GM19438 (cell line): Measurements from ENCODE around the gene OR14C36.
"Not testable (repeated sequence)": the region's sequence is repeated elsewhere in the genome, so short reads cannot be mapped to it uniquely, and the experiment has no call there.

Source experiments
- ATAC-seq: cut with Tn5 transposase; IDR thresholded peaks from one replicate; pipeline ENCODE4 v1.9.1; 2021; ENCODE audit warnings: low read depth; ENCODE audit not compliant: unreplicated experiment

Gene OR14C36, protein sequence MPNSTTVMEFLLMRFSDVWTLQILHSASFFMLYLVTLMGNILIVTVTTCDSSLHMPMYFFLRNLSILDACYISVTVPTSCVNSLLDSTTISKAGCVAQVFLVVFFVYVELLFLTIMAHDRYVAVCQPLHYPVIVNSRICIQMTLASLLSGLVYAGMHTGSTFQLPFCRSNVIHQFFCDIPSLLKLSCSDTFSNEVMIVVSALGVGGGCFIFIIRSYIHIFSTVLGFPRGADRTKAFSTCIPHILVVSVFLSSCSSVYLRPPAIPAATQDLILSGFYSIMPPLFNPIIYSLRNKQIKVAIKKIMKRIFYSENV

DNA sequence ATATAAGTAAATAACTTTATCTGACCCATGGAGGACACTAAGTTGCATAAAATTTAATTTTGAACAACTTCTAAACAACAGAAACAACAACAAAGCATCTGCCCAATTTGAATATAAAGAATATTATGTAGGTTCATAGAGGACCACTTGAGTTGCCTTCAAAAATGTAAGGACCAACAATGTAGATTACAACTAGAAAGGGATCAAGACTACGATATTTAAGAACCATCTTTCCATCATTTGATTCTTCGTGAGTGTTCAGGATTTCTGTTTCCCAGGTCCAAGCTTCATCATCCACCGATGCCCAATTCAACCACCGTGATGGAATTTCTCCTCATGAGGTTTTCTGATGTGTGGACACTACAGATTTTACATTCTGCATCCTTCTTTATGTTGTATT, at the start of gene OR14C36:
Gene OR14C36, plus strand, starts transcription at position 301 of the 400 bp plus-strand sequence. Its CDS starts 0 bp downstream, at position 301.
- ATAC-seq: no peak

DNA sequence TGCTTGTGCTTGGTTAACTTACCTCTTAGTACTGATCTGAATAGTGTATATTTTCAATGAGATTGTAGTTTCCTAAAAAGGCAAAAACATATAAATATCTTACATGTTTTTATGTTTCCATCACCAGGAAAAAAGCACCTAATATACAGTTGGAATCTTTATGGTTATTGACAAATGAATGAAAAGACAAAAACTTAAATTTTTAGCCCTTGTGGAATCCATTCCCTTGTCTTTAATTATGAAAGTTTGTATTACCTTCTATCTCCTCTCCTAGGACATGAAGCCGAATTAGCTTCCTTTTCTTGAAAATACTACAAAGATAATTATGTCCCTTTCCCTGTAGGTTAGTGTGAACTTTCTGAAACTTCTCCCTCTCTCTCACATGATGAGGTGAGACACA, 45.3 kb upstream of the OR14C36 start, which contains the start of gene OR2T12:
Gene OR2T12, minus strand, starts transcription at position 101 of the 400 bp plus-strand sequence. CDS start 7,846 bp downstream, outside the sequence.
- ATAC-seq: no peak

DNA sequence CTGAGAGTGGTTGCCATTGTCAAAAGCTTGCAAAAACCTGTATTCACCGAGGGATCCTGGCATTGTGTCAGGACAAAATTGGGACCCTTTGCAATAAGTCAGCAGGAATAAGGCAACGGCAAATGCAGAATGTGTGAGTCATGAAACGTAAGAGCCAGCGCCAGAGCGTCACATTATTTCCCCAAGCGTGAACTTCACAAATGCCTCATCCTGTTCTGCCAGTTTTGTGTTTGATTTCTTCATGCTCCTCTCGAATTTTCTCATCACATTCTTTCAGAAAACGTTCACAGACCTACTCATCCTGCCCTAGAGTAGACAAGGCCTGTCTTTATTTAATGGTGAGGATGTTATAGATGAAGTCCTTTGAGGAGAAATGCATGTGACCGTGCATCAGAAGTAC, 42.9 kb upstream of the OR14C36 start:
- not testable (repeated sequence) for ATAC-seq

DNA sequence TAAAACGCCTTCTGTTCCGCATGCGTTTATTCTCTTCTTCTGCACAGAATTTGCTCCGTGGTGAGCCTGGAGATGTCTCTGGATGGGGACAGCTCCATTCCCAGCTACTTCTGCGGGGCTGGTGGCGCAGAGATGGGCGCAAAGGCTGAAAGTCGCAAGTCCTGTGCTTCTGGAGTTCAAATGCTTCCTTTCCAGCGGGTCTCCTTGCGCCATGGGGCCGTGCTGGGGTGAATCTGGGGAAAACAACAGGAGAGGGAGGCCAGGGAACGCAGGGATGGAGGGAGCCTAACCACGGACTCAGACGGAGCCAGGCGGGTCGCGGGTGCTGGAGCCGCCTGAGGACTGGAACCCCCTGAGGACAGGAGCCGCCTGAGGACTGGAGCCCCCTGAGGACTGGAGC, 42.5 kb upstream of the OR14C36 start:
- no peak for ATAC-seq

DNA sequence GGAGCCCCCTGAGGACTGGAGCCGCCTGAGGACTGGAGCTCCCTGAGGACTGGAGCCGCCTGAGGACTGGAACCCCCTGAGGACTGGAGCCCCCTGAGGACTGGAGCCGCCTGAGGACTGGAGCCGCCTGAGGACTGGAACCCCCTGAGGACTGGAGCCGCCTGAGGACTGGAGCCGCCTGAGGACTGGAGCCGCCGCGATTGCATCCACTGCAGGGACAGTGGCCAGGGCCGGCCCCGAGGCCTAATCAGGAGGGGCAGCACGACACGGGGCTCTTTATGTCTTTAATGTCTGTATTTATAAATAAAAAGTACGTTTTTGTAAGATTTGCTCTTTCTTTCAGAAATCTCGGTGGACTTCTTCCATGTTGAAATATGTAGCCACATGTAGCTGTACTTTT, 41.8 kb upstream of the OR14C36 start:
- not testable (repeated sequence) for ATAC-seq

DNA sequence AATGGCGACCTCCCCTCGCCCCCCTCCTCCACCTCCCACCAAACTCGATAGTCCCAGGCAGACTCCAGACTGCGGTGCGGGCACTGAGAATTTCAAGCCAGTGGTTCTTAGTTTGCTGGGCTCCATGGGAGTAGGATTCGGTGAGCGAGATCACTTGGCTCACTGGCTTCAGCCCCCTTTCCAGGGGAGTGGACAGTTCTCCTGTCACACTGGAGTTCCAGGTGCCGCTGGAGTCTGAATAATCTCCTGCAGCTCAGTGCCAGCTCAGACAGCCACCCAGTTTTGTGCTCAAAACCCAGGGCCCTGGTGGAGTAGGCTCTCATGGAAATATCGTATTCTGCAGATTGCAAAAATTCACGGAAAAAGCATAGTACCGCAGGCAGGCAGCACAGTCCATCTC, 31.8 kb upstream of the OR14C36 start:
- no peak for ATAC-seq

DNA sequence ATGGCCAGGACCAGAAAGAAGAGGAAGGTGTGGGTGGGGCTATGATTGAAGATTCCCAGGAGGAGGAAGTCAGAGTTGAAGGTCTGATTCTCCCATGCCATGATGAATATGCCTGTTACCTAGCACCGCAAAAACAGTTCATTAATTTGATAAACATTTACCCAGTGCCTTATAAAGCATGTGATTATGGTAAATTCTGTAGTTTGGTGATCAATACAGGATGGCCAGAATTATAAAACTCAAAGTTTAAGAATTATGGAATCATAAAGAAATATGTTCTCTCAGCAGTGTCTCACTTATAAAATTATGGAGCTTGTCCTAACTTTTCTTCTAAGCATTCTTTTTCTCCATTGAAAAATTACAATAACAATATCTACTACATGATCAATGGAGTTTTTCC, 24.1 kb upstream of the OR14C36 start, which contains the start of gene OR2M7:
Gene OR2M7, minus strand, starts transcription at position 101 of the 400 bp plus-strand sequence. Its CDS starts 0 bp downstream, at position 101.
- no peak for ATAC-seq

DNA sequence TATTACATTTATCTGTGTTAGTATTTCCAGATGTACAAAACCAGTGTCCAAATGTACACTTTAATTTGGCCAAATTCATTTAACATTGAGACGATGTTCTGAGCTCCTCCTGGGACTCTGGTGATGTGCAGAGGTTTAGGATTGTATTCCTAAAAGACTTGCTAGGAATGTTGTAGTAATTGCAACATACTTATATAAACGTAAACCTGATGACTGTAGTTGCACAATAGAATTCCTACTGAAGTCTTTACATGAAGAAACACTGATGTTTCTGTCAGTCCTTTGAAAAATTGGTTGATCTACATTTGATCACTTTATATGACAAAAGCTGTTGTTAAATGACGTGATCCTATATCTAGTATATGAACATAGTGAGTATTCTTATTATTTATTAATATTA, 5.1 kb upstream of the OR14C36 start:
- no peak for ATAC-seq

DNA sequence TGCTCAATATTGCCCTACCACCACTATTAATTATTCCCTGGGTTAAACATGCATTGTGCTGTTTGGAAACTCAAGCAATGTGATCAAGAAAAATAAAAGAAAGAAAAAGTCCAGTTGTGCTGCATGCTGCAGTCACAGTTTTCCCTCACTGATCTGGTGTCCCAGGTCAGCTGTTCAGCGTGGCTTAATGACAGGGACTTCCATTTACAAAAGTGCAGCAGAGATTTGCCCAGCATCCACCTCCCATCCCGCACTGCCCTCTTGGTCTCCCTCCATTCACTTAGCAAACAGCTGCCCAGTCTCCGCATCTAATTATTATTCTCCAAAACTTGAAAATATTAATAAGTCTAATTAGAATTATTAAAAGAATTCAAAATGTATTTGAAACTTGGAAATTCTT, 10.8 kb downstream of the OR14C36 start:
- no peak for ATAC-seq

DNA sequence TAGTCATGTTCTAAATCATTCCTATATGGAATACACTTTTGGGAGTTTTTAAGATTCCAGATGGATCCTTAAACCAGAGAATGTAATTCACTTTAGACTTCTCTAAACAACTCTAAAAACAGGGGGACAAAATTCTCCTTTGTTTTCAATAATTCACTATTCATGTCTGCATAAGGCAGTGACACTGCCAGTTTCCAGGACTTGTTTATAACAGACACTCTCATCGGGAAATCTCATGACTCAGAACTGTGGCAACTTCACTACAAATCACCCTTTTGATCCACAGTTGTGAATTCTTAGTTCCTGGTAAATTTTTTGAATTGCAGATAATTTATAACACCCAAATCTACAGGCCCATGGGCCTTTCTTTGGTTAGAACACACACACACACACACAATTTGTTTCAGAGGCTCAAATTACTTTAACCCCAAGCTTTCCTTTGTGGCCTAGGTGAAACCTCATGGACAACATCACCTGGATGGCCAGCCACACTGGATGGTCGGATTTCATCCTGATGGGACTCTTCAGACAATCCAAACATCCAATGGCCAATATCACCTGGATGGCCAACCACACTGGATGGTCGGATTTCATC, 12.6 kb downstream of the OR14C36 start, which contains the start of gene OR2T4:
Gene OR2T4, plus strand, starts transcription at position 545 of the 595 bp plus-strand sequence. Its CDS starts 0 bp downstream, at position 545.
- no peak for ATAC-seq

DNA sequence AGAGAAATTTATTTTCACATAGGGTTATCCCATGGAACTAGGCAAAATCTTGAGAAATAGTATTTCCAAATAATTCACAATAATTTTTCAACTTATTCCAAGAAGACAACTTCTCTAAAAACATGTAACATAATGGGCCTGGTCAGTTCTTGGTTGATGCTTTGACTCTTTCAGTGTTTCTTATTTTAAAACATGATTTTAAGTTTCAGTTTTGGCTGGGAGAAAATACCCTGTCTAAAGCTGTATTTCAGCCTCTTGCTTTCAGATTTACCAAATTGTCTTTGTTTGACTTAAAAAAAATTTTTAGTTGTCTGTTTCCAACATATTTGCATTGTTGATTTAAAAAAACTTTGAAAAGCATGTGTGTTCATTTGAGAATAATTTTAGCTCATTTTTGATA, 18.0 kb downstream of the OR14C36 start:
- no peak for ATAC-seq

DNA sequence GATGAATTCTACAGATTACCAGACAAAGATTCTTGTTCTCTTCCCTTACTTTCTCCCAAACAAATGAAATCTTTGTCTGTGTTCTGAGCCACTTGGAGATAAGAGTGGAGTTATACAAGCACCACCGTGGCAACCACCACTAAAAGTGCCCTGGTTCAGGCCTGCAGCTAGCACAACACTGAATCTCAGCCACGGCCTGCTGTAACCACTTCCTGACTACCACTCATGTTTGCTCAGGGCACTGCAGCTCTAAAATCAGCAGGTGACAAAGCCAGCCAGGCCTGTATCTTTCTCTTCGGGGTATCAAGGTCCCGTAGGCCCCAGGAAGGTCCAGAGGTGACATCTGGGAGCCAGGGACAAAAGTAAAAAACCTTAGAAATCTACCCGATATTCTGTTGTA, 23.8 kb downstream of the OR14C36 start:
- ATAC-seq: no peak

DNA sequence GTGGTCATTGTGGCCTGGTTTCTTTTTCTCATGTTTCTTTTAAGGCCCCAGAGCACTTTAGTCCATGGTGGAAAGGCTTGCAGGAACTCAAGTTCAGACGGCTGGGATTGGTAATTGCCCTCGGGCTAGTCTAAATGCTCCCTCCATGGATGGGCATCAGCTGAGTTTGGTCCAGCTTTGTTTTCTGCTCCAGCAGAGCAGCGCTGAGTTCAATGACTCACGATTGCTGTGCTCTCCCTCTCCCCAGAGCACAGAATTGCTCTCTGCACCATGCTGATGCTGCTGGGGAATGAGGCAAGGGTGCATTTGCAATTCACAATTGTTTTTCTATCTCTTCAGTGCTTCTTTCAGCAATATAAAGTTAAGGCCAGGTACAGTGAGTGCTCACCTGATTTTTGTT, 25.2 kb downstream of the OR14C36 start:
- ATAC-seq: no peak

DNA sequence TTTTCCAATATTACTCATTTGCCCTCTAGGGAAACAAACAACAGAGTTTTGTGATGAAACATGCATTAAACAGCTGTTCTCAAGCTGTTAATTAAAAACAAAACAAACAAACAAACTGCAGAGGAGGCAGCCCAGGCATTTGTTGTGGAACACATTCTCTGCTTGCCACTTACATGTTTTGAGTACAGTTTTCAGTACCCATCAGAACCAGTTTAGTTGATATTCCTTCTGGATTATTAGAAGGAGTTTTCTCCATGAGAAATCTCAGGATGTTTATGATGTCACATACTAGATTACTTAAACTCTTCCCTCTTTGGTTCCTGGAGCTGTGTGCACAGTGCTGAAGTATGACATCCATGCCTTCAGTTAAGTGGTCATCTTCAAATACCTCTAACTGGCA, 26.9 kb downstream of the OR14C36 start, which contains the start of gene OR2T6:
Gene OR2T6, plus strand, starts transcription at position 301 of the 400 bp plus-strand sequence. CDS start 11,863 bp downstream, outside the sequence.
- no peak for ATAC-seq

DNA sequence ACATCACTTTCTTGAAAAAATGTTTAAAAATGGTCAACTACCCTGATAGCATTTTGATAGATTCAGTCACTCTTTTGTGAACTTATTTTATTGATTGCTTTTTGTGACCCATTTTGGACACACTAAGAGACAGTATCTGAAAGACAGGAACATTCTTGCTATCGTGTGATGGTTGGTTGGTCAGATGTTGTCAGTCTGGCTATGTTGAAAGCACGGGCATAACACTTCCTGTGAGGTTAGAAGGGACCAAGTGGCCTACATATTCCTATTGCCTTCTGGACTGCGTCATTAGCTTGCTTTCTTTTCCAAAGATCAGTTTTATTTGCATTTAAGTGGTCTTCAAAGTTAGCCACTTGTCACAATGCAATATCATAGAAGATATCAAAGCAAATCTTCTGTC, 28.3 kb downstream of the OR14C36 start:
- no peak for ATAC-seq

DNA sequence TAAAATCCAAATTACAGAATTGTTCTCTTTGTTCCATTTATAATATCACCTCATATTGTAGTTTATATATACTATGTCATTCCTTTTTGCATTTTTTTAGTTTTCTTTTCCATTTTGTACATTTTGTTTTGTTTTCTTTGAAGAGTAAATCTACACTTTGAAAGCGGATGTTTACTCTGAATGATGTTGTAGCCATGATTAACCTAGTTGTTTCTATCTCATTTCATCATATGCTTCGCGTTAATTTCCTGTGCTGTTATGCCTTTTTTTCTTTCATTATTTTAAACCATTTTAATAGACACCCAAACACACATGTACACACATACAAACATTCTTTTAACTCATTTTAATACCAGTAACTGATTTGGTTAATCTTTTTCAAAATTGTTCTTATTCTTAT, 32.3 kb downstream of the OR14C36 start:
- no peak for ATAC-seq

DNA sequence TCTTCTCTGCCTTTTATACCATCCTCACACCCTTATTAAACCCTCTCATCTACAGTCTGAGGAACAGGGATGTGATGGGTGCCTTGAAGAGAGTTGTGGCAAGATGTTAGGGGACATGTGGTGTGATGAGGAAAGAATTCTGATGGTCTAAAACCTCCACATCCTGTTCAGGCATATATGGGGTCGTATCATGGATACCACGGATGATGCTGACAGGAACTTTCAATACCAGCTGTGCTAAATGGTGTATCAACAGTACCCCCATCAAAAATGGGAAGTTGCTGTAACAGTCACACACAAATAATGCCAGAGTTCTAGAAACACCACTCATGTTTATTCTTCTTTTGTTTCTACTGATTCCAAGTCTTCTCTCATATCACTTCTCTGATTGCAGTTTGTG, 39.9 kb downstream of the OR14C36 start:
- ATAC-seq: no peak

DNA sequence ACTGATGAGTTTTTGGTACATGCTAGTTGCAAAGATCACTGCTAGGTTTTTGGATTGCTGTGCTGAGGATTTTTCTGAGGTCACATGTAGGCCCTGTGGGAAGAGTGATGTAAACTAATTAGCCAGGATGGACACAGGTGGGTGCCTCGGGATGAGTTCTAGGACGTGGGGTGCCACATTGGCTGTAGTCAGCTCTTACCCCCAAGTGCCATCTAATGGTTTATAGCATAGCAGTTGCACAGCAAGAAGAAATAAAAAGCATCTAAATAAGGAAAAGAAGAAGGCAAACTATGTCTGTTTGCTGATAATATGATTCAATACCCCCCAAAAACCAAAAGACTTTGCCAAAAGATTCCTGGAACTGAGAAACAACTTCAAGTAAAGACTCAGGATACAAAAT, 44.5 kb downstream of the OR14C36 start:
- ATAC-seq: no peak
